HAP-1 (cell line): Measurements from ENCODE around the gene NR2F6.
"Not testable (repeated sequence)": the region's sequence is repeated elsewhere in the genome, so short reads cannot be mapped to it uniquely, and the experiment has no call there.

Experiments used
- DNase-seq, 2 experiments: peaks; one replicate each; pipeline ENCODE4 v3.0.0-alpha.2; 2016 to 2020; ENCODE audit warnings: low spot score in 2 of 2
- H3K27me3 ChIP-seq: fragments of 250-450 bp; sonication (Bioruptor Pico); 2 replicates; pipeline ENCODE4 v1.5.1; 2020; ENCODE audit warnings: low read depth, mild to moderate bottlenecking, moderate library complexity
- H3K36me3 ChIP-seq: fragments of 250-450 bp; sonication (Bioruptor Pico); replicated peaks from 2 replicates; pipeline ENCODE4 v1.5.1; 2020; ENCODE audit warnings: mild to moderate bottlenecking
- H3K4me1 ChIP-seq: fragments of 250-450 bp; sonication (Bioruptor Pico); 2 replicates; pipeline ENCODE4 v1.5.1; 2020; ENCODE audit warnings: mild to moderate bottlenecking
- H3K4me3 ChIP-seq: fragments of 250-450 bp; sonication (Bioruptor Pico); 2 replicates; pipeline ENCODE4 v1.5.1; 2020; ENCODE audit warnings: mild to moderate bottlenecking, moderate library complexity
- H3K9me3 ChIP-seq: fragments of 250-450 bp; sonication (Bioruptor Pico); 2 replicates; pipeline ENCODE4 v1.5.1; 2020; ENCODE audit warnings: mild to moderate bottlenecking, moderate library complexity
- in situ Hi-C: fragments of 300-500 bp; cut with MboI; formaldehyde crosslinking; loops from 3 replicates; pipeline ENCODE4 v1.14.3; 2020; ENCODE audit warnings: low sequenced_read_pairs, inconsistent platforms, mixed read lengths

NR2F6 gene

GRCh38 chr19:17200408-17201079, 45.2 kb downstream of the NR2F6 start:
- no peaks in the 10 kb centered on the region for H3K27me3 ChIP-seq
- no peak overlapping the region for H3K4me3 ChIP-seq
- H3K4me1 ChIP-seq = no peaks in the 10 kb centered on the region
- no peaks in the 10 kb centered on the region for H3K9me3 ChIP-seq
- in situ Hi-C loops = no loop called here
- H3K36me3 ChIP-seq = peaks cover 25% of the 10 kb centered on the region
- no peak for DNase-seq

DNA sequence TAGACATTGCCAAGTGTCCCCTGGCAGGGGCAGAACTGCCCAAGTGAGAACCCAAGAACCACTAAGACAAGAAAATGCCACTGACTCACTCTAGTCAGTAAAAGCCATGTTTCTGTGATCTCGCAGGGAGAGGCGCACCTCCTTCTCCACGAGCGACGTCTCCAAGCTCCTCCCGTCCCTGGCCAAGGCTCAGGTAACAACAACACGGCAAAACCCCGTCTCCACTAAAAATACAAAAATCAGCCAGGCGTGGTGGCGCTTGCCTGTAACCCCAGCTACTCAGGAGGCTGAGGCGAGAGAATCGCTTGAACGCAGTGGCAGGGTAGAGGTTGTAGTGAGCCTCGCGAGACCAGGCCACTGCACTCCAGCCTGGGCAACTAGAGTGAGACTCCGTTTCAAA, 48.1 kb downstream of the NR2F6 start:
- Histone ChIP-seq H3K27me3 (no peaks in the 10 kb centered on the region), H3K9me3 (no peaks in the 10 kb centered on the region), H3K4me1 (no peaks in the 10 kb centered on the region), H3K36me3 (peaks cover 38% of the 10 kb centered on the region), H3K4me3 (no peak overlapping the region)
- no peak for DNase-seq
- in situ Hi-C loops = no loop called here

DNA sequence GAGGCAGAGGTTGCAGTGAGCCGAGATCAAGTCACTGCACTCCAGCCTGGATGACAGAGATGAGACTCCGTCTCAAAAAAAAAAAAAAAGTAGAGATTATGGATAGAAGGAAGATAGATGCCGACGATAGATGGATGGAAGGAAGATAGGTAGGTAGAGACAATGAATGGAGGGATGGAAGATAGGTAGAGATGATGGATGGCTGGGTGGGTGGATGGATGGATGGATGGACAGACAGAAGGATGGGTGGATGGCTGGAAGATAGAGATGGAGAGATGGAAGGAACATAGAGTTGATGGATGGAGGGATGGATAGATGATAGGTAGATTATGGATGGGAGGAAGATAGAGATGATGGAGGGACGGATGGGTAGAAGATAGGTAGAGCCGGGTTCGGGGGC, 49.1 kb downstream of the NR2F6 start:
- Histone ChIP-seq H3K36me3 (peaks cover 31% of the 10 kb centered on the region), H3K27me3 (no peaks in the 10 kb centered on the region), H3K4me3 (no peak overlapping the region), H3K9me3 (no peaks in the 10 kb centered on the region), H3K4me1 (no peaks in the 10 kb centered on the region)
- no peak for DNase-seq
- in situ Hi-C loops = no loop called here

DNA sequence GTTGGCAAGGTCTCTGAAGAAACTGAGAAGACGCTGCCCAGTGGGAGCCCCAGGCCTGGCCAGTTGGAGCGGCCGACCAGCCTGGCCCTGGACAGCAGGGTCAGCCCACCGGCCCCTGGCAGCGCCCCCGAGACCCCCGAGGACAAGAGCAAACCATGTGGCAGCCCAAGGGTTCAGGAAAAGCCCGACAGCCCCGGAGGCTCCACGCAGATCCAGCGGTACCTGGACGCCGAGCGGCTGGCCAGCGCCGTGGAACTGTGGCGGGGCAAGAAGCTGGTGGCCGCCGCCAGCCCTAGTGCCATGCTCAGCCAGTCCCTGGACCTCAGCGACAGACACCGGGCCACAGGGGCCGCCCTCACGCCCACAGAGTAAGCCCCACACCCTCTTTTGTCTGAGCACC, 50.6 kb downstream of the NR2F6 start:
- peaks cover 34% of the 10 kb centered on the region for H3K36me3 ChIP-seq
- in situ Hi-C loops = no loop called here
- no peaks in the 10 kb centered on the region for H3K9me3 ChIP-seq

DNA sequence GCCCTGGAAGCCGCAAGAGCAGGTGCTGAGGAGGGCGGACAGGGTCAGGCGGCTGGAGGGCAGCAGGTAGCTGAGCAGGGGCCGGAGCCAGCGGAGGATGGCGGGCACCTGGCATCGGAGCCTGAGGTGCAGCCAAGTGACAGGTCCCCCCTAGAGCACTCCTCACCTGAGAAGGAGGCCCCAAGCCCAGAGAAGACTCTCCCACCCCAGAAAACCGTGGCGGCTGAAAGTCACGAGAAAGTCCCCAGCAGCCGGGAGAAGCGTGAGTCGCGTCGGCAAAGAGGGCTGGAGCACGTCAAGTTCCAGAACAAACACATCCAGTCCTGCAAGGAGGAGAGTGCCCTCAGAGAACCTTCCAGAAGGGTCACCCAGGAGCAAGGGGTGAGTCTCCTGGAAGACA, 51.1 kb downstream of the NR2F6 start:
- in situ Hi-C loops = no loop called here
- Histone ChIP-seq H3K4me1 (no peaks in the 10 kb centered on the region), H3K27me3 (no peaks in the 10 kb centered on the region), H3K4me3 (no peak overlapping the region), H3K9me3 (no peaks in the 10 kb centered on the region), H3K36me3 (peaks cover 31% of the 10 kb centered on the region)
- DNase-seq = no peak

More for the DNA sequence above, 50.6 kb downstream of the NR2F6 start:
- H3K4me1 ChIP-seq = no peaks in the 10 kb centered on the region
- H3K4me3 ChIP-seq = no peak overlapping the region
- H3K27me3 ChIP-seq = no peaks in the 10 kb centered on the region
- DNase-seq = no peak

DNA sequence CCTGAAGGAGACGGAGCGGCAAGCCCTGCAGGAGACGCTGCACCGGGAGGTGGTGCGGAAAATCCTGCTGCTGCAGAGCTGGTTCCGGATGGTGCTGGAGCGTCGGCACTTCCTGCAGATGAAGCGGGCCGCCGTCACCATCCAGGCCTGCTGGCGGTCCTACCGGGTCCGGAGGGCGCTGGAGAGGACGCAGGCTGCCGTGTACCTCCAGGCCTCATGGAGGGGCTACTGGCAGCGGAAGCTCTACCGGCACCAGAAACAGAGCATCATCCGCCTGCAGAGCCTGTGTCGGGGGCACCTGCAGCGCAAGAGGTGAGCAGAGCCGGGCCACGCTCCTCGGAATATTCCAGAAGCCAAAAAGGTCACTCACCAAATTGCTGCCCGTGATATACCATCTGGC, 53.0 kb downstream of the NR2F6 start:
- Histone ChIP-seq H3K4me1 (no peaks in the 10 kb centered on the region), H3K27me3 (no peaks in the 10 kb centered on the region), H3K36me3 (peaks cover 32% of the 10 kb centered on the region), H3K4me3 (no peak overlapping the region), H3K9me3 (no peaks in the 10 kb centered on the region)
- no peak for DNase-seq
- in situ Hi-C loops = no loop called here

DNA sequence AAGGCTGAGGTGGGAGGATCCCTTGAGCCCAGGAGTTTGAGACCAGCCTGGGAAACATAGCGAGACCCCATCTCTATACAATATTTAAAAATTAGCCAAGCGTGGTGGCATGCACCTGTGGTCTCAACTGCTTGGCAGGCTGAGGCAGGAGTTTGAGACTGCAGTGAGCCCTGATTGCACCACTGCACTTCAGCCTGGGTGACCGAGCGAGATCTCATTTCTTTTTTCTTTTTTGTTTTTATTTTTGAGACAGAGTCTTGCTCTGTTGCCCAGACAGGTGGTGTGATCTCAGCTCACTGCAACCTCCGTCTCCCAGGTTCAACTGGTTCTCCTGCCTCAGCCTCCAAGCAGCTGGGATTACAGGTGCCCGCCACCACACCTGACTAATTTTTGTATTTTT, 54.0 kb downstream of the NR2F6 start:
- H3K4me1 ChIP-seq, H3K27me3 ChIP-seq, in situ Hi-C loops, DNase-seq, H3K9me3 ChIP-seq, H3K4me3 ChIP-seq: not testable (repeated sequence)
- H3K36me3 ChIP-seq = peaks cover 33% of the 10 kb centered on the region

DNA sequence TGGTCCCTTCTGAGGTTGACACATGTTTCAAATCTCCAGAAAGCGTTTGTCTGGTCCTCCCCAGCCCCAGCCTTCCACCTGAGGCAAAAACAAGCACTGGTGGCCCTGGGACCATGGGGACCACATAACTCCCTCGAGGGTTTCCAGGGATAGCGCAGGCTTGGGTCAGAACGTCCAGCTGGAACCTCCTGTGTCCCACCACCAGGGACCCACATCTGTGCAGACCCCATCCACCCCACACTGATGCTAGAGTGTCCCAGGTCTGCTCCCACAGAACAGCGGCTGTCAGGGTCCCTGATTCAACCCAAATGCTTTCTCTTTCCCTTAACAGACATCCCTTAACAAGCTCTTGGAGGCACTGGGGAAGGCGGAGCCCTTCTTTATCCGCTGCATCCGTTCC, 60.1 kb downstream of the NR2F6 start:
- Histone ChIP-seq H3K4me1 (no peaks in the 10 kb centered on the region), H3K27me3 (no peaks in the 10 kb centered on the region), H3K9me3 (no peaks in the 10 kb centered on the region), H3K36me3 (peaks cover 9% of the 10 kb centered on the region), H3K4me3 (no peak overlapping the region)
- in situ Hi-C loops = no loop called here
- no peak for DNase-seq

DNA sequence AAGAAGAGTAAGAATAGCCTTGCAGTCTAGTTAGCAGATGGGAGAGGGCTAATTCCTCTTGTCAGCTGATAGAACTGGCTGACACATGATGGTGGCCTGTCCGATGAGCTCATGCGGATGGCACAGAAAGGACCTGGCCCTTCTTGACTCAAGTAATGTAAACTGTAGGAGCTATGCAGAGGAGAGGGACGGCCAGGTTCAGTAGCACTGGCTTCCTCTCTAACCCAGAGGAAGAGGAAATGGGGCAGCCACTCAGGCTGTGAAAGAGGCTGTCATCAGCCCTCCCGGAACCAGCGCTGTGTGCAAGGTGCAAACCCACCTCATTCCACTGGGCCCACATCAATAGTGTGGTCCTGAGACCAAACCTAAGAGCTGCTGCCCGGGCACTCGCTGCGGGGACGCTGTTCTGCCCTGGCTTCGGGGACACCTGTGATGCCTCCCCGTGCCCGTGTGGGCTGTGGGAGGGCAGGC, 61.3 kb downstream of the NR2F6 start:
- H3K9me3 ChIP-seq = no peaks in the 10 kb centered on the region
- H3K4me1 ChIP-seq = no peaks in the 10 kb centered on the region
- no peak for DNase-seq
- H3K27me3 ChIP-seq = no peaks in the 10 kb centered on the region
- H3K4me3 ChIP-seq = no peak overlapping the region
- peaks cover 9% of the 10 kb centered on the region for H3K36me3 ChIP-seq
- in situ Hi-C loops = no loop called here

DNA sequence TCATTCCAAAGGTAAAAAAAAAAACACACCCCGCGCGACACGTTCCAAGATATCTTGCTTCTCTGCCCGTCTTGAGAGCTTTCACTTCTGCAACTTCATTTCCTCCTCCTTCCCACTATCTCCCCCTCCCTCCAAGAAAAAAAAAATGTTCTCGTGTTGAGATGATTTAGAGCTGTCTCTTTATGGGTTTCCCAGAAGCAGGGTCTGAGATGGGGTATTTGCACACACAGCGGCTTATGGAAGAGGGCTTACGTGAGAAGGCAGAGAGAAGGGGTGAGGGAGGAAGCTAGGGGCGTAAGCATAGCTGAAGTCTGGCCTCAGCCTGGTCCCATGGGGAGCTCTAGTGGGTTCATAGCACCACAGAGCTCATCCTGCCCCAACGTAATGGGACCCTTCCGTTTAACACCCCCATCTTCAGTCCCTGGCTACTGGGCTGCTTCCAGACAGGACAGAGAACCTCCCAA, 61.8 kb downstream of the NR2F6 start:
- in situ Hi-C loops = no loop called here
- Histone ChIP-seq H3K4me3 (no peak overlapping the region), H3K36me3 (peaks cover 9% of the 10 kb centered on the region), H3K27me3 (no peaks in the 10 kb centered on the region), H3K4me1 (no peaks in the 10 kb centered on the region), H3K9me3 (no peaks in the 10 kb centered on the region)
- no peak for DNase-seq

DNA sequence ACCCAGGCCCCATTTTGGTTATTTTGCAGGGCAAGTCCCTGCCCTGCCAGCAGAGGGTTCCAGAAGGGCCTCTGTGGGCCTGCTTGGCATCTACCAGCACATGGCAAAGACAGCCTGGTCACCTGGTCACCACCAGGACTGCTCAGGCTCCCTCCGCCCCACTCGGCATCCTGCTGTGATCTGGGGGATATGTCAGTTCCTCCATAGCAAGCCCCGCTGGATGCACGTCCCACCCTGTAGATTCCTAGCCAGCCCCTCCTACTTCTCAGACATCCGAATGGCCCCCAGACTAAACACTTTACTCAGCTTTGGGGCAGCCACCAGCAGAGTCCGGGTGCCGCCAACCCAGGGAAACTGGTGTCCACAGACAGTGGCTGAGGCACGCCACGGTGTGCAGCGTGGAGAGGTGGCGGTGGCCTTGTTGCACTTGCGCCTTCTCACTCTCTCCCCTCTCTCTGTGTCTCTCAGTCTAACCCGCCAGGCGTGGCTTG, 62.4 kb downstream of the NR2F6 start:
- Histone ChIP-seq H3K4me1 (no peaks in the 10 kb centered on the region), H3K4me3 (no peak overlapping the region), H3K36me3 (peaks cover 9% of the 10 kb centered on the region), H3K27me3 (no peaks in the 10 kb centered on the region), H3K9me3 (no peaks in the 10 kb centered on the region)
- in situ Hi-C loops = no loop called here
- no peak for DNase-seq
